HG03571 (cell line): Measurements from ENCODE around the gene SPI1.

Source experiments
- ATAC-seq: cut with Tn5 transposase; IDR thresholded peaks from one replicate; pipeline ENCODE4 v1.9.1; 2021; ENCODE audit not compliant: unreplicated experiment

Gene SPI1

GRCh38 chr11:47389577-47390421 lies 11.5 kb upstream of the SPI1 start:
- ATAC-seq, result no peak

GRCh38 chr11:47388697-47389576 lies 10.6 kb upstream of the SPI1 start:
- ATAC-seq, result no peak

- ATAC-seq, result no peak
Observed at GRCh38 chr11:47387944-47388696, 9.8 kb upstream of the SPI1 start.

- no peak for ATAC-seq
Observed at GRCh38 chr11:47384498-47384897, 6.2 kb upstream of the SPI1 start.

GRCh38 chr11:47383071-47383470 lies 4.7 kb upstream of the SPI1 start:
- no peak for ATAC-seq

GRCh38 chr11:47380078-47380477 lies 1.7 kb upstream of the SPI1 start:
- ATAC-seq, result no peak

GRCh38 chr11:47379317-47379716 lies 970 bp upstream of the SPI1 start:
- no peak for ATAC-seq

- ATAC-seq, result peak; percentile 2
Observed at GRCh38 chr11:47378836-47379170, 456 bp upstream of the SPI1 start.

- no peak for ATAC-seq
Observed at GRCh38 chr11:47377571-47378009, 757 bp downstream of the SPI1 start.

GRCh38 chr11:47376525-47377371 lies 1.6 kb downstream of the SPI1 start:
- ATAC-seq, result no peak

- ATAC-seq, result no peak
Observed at GRCh38 chr11:47376107-47376524, 2.2 kb downstream of the SPI1 start.

- no peak for ATAC-seq
Observed at GRCh38 chr11:47375546-47376085, 2.7 kb downstream of the SPI1 start.

- ATAC-seq, result no peak
Observed at GRCh38 chr11:47375020-47375419, 3.3 kb downstream of the SPI1 start.

- no peak for ATAC-seq
Observed at GRCh38 chr11:47374720-47375019, 3.7 kb downstream of the SPI1 start.

GRCh38 chr11:47373876-47374719 lies 4.2 kb downstream of the SPI1 start:
- no peak for ATAC-seq

- ATAC-seq, result no peak
Observed at GRCh38 chr11:47372422-47372821, 5.9 kb downstream of the SPI1 start.

- ATAC-seq, result no peak
Observed at GRCh38 chr11:47369676-47370075, 8.7 kb downstream of the SPI1 start.

GRCh38 chr11:47366020-47366490 lies 12.3 kb downstream of the SPI1 start:
- ATAC-seq, result no peak

- no peak for ATAC-seq
Observed at GRCh38 chr11:47361419-47361818, 16.9 kb downstream of the SPI1 start.
